Measurements from ENCODE around the gene FARSB.

Gene FARSB

DNA sequence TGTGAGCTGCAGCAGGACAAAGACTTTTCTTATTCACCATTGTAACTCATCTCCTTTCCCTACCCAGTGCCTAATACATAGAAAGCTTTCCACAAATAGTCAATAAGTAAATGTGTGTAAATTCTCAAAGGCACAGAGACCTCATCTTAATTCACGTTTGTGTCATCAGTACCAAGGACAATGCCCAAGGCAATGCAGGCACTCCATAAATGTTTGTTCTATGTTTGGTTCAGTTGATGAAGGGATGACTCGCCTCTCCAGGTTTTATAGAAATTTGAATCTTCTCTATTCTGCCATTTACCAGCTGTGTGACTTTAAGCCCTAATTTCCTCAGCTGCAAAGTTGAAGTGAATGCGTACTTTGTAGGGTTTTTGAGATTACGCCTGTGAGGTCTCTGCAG lies 13.5 kb upstream of the FARSB start:
- no peak overlapping the region for H3K27ac ChIP-seq
- H3K4me3 ChIP-seq: no peak overlapping the region

DNA sequence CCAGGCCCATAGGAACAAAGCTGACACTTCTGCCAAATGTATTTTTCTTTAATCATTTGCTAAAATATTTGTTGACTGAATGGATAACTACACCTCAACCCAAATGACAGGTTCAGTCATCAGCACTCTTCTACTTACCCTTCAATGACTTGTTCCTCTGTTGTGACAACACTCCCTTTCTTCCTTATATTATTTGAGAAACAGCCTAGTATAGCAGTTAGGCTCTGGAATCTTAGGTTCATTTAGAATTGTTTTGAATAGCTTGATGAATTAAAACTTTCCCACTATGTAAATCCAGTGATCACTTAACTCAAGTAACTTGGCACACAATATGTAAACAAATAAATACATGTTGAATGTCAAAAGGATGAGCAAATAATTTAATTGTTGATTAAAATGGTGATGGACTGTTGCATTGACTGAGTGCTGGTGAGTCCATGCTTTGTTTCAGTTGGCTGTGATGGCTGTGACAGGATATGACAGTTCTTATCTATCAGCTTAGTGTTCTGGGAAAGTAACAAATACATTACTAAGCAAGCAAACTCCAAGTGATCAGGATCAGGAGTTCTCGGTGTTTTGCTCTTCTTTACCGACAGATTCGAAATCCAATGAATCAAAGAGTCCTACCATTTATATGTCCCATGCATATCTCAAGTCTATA lies 12.7 kb upstream of the FARSB start:
- Histone ChIP-seq H3K4me3 (no peak overlapping the region), H3K27ac (no peak overlapping the region)

DNA sequence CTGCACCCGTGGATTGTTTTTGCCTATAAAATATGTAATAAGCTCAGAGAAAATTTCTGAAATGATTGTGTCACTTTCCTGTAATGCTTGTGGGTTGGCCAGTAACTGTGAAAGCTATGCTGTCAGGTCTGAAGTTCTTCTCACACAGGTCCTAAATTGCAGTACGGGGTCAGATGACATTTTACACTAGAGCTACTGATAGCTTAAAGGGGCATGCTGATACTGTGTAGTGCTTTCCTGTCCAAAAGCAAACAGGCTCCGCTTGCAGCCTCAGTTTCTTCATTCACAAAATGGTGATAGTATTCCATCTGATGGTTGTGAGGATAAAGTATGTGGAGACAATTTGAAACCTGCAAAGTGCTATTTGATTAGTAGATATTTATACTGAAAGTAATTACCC lies 7.6 kb upstream of the FARSB start:
- Histone ChIP-seq H3K4me3 (no peak overlapping the region), H3K27ac (no peak overlapping the region)

DNA sequence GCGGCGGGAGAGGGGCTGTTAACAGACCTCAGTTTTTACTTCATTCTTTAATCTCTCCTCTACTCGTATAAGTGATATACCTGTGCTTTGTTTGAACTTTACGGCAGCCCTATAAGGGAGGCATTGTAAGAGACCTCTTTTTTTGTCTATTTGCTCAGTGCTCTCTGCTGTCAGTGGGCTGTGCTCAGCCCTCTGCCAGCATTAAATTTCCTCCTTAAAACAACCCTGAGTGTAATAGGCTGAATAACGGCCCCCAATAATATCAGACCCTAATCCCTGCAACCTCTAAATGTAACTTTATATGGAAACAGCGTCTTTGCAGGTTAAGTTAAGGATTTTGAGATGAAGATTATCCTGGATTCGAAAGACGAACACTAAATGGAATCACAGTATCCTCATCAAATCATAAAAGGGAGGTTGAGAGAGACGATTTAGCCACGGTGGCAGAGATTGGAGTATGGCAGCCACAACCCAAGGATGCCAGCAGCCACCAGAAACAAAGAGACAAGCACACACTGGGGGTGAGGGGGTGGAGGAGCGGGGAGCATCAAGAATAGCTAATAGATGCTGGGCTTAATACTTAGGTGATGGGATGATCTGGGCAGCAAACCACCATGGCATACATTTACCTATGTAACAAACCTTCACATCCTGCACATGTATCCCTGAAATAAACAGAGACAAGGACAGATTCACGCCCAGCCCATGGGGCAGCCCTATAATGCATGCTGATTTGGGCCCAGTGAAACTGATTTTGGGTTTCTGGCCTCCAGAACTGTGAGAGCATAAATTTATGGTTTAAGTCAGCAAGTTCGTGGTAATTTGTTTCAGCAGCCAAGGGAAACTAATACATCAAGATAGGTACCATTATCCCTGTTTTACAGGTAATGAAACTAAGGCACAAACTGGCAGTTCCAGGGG lies 894 bp upstream of the FARSB start:
- Histone ChIP-seq H3K27ac (peak overlapping the region in 19 of 21 experiments; percentile 88 to 99 (median 95)), H3K4me3 (peak overlapping the region; percentile 73 to 97 (median 81))

DNA sequence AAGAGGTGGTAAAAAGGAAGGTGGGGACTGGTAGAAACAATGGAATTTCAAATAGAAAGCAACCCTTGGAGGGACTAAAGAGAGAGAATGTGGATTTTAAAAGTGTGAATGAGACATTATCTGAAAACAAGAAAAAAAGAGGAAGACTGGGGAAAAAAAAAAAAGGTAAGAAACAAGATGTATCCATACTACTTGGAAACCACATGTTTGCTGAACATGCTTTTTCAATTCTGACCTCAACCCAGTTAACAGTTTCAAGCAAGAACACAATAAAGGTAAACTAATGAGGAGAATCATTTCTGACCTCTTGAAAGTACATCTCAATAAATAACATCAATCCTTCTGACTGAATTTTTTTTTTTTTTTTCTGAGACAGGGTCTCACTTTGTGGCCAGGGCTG lies 2.6 kb downstream of the FARSB start:
- peak overlapping the region in 1 of 21 experiments; percentile 30 for H3K27ac ChIP-seq

DNA sequence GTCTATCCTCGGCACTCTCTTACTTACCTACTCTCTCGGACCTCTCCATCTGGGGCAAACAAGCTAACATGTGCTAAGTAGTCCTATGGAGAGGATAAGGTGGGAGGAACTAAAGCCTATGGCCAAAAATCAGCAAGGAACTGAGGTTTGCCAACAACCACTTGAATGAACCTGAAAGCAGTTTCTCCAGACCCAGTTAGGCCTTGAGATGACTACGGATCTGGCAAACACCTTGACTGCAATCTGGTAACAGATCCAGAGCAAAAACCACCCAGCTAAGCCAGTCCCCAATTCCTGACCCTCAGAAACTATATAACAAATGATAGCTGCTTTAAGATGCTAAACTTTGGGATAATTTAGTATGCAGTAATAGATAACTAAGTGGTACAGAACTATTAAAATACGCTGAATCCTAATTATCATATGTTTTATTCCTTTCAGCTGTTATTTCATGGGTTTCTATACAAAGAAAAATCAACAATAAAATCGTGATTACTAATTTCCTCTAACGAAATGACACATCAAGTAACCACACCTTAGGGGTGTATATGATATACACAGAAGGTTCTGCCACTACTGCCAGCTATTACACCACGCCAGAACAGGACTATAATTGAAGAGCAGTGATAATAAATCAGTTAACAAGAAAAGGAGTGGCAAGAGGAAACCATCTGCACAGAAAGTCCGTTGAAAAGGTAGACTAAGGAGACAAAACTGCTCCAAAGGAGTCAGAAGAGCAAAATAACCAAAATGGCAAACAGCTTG lies 3.2 kb downstream of the FARSB start:
- Histone ChIP-seq H3K4me3 (no peak overlapping the region), H3K27ac (peak overlapping the region in 5 of 21 experiments; percentile 2 to 51 (median 30))

More for the DNA sequence above, 2.6 kb downstream of the FARSB start:
- no peak overlapping the region for H3K4me3 ChIP-seq

DNA sequence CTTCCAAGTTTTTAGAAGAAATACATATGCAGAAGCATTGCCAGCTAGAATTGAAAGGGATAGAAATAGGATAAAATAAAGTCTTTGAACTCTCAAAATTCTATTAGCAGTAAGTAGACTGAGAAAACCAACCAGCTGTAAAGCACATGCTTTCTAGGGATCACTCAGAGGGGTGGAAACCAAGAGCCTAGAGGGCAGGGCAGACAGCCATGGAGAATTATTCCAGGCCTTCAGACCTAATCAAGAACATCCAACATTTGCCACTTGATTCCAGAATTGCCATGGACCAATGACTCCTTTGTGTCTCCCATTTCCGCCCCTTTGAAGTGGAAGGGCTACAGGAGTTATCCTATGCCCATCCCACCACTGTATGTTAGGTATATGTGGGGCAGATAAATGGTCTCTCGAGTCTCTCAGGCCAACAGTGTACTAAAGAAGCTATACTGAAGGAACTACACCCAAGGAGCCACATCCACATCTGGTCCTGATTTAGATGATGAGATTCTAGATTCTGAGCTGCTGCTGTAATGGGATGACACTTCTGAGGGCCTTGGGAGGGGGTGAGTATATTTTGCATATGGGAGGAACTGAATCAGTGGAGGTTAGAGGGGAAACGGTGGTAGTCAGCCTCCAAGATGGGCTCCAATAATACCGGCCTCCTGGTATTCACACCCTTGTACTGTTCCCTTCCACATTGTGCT lies 4.0 kb downstream of the FARSB start:
- Histone ChIP-seq H3K4me3 (no peak overlapping the region), H3K27ac (peak overlapping the region in 4 of 21 experiments; percentile 2 to 51 (median 34))

DNA sequence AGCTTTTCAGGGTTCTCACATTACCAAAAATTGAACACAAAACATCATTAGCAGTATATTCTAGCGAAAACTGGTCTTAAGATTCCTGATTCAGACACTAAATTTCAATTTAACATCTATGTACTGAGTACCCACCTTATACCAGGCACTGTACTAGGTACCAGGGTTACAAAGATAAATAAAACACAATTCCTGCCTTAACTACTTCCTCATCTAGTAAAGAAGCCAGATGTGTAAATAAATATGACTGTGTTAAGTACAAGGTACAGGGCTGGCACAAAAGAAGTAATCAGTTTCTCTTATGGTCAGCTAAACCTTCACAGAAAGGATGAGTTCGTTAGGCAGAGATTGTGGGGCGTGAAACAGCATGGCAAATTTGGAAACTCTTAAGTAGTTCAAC lies 6.1 kb downstream of the FARSB start:
- no peak overlapping the region for H3K27ac ChIP-seq
- no peak overlapping the region for H3K4me3 ChIP-seq

DNA sequence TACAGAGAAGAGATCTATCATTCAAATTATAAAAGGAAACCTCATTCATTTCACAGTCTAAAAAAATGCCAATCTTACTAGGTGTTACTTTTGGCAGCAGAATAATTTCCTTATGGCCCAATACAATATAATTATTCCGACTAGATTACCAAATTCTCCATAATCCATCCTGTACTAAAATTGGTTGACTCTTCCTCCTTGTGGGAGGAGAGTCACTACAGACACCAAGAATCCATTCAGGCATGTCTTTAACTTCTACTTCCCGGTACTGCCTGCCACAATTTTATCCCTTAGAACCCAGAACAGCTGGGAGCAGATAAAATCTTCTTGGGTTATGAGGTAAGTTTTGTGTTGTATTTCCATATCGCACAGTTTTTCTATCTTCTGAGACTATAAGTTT lies 9.9 kb downstream of the FARSB start:
- Histone ChIP-seq H3K27ac (no peak overlapping the region), H3K4me3 (no peak overlapping the region)

DNA sequence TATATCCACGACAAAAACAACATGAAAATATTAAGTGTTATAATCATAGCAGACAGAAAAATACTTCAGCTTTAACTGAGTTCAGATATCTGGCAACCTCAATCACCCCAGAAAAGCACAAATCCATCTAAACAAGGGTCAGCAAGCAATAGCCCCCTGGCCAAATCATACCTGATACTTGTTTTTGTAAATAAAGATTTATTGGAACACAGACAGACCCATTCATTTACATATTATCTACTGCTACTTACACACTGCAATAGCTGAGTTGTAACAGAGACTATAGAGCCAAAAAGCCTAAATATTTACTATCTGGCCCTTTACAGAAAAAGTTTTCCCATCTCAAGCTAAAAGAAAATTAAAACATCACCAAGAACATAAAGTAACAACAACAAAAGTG lies 12.8 kb downstream of the FARSB start:
- no peak overlapping the region for H3K4me3 ChIP-seq
- H3K27ac ChIP-seq: no peak overlapping the region

DNA sequence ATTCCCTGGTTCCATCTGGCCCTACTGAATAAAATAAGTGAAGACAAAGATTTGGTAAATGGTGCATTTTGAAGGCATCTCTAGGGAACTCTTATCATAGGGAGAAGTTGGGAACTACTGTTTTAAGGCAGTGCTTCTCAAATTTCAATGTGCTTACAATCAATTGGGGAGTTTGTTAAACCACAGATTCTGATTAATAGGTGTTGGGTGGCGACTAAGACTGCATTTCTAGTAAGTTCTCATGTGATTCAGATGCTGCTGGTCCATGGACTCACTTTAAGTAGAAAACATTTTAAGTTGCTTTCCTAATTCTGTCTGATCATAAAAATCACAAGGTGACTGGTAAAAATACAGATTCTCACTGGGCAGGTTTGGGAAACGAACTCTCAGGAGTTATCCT lies 14.6 kb downstream of the FARSB start:
- Histone ChIP-seq H3K4me3 (no peak overlapping the region), H3K27ac (no peak overlapping the region)

DNA sequence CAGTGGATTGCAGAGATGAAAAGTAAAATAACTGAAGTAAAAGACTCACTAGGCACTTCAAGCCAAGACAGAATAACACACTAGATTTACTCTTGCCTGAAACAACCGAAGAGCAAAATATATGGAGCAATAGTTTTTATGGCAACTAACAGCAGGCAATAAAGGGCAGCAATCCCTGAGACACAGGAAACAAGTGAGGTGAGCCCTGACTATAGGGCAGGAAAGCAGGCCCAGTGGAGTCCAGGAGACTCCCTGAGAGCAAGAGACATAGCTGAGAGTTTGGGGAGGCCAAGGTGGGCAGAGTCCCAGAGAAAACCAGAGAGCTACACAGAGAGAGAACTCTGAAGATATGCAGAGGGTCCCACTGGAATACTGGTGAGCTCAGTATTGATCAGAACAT lies 18.8 kb downstream of the FARSB start:
- no peak overlapping the region for H3K27ac ChIP-seq

DNA sequence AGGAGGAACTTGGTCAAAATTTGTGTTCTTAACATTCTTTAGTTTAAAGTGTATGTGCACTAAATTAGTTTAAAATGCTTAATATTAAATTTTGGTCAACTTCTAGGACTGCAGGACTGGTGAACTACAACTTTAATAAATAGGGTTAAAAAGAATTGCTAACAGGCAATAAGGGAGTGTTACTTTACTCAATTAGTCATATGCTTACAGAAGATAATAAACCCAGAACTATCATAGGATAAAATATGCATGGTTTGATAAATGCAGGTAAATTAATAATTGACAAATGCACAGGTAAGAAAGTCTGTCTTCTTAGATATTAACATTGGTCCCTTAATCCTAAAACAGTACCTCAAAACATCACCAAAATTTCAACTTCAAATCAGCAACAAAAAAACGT lies 20.6 kb downstream of the FARSB start:
- Histone ChIP-seq H3K27ac (no peak overlapping the region), H3K4me3 (no peak overlapping the region)

More for the DNA sequence above, 18.8 kb downstream of the FARSB start:
- H3K4me3 ChIP-seq: no peak overlapping the region

DNA sequence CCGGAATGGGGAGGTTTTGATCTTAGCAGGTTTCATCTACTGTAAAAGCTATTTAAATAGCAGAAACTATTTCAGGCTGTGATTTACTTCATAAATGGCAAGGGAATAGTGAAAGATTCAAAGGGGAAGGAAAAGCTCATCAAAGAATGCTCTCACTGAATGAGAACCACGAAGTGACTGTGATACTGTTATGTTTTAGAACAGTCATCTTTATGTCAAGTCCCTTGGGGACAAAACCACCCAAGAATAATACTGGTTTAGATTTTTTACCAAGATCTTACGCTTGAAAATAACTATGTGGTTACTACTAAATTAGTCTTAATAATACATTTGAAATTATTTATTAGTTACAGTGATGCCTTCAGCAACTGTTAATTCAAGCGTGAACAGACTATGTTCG lies 28.1 kb downstream of the FARSB start:
- Histone ChIP-seq H3K4me3 (no peak overlapping the region), H3K27ac (no peak overlapping the region)

DNA sequence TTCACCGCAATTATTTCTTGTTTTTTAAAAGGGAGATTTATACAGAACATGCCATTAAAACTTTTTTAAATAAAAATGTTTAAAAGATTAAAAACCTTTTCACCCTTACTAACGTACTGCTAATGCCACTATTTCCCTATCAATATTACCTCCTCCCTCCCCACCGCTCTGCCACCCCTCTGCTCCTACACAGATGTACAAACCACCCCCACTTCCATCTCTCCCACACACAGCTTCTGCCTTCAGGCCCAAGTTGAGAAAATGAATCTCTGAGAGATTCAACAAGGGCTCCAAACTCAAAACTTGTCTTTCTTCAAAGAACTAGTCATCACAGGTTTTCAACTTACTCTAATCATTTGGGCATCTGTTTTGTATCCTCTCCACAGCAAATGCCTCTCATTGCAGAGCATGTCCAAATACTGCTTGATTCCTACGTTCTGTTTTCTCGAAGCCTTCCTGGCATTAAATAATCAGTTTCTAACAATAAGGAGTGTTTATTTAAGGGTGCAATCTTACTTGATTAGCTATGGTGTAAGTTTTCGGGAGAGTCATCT lies 32.1 kb downstream of the FARSB start:
- Histone ChIP-seq H3K27ac (no peak overlapping the region), H3K4me3 (no peak overlapping the region)

DNA sequence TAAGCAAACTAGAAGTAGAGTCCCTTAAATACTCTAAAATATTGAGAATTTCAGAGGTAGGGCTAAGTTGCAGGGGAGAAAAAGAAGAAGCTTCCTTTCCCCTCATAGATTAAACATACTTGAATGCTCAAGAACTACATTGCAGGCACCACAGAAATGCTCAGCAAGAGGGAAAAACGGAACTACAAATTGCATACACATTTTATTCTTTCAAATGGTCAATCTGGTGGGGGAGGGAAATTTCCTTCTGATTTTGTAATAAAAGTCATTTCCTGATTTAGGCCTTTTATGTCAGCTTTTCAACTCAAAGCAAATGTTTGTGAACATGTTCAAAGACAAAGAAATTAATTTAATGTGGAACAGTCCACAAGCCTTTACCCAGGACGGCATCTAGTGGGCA lies 33.0 kb downstream of the FARSB start:
- no peak overlapping the region for H3K4me3 ChIP-seq
- peak overlapping the region in 1 of 21 experiments; percentile 12 for H3K27ac ChIP-seq

DNA sequence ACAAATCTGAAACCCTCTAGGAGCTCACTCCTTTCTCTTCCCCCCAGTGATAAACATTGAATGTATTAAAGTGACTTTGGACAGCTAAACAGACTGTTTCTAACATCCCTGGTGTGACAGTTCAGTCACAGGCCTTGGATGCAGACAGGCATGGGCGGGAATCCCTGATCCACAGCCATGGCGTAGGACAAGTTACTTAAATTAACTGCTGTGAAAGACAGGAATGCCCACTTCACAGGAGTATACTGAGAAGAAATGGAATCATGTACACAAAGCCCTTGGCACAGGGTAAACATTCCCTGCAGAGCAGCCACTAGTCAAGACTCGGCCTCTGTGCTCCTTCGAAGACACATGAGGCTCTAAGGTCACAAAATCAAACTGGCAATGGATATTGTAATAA lies 34.0 kb downstream of the FARSB start:
- no peak overlapping the region for H3K27ac ChIP-seq
- no peak overlapping the region for H3K4me3 ChIP-seq

DNA sequence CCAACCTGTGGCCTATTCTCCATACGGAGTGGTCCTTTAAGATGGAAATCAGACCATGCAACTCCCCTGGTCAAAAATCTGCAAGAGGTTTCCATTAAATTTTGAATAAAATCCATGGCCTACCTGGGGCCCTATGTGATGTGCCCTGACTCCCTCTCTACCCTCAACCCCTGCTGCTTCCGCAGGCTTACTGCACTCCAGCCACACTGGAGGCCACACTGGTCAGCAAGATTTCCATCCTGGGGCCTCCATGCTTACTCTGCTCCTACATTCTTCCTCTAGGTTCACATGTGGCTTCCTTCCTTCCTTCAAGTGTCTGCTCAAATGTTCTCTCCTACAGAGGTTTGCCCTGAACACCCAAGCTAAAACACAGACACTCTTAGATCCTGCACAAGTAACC lies 40.6 kb downstream of the FARSB start:
- Histone ChIP-seq H3K4me3 (no peak overlapping the region), H3K27ac (no peak overlapping the region)

DNA sequence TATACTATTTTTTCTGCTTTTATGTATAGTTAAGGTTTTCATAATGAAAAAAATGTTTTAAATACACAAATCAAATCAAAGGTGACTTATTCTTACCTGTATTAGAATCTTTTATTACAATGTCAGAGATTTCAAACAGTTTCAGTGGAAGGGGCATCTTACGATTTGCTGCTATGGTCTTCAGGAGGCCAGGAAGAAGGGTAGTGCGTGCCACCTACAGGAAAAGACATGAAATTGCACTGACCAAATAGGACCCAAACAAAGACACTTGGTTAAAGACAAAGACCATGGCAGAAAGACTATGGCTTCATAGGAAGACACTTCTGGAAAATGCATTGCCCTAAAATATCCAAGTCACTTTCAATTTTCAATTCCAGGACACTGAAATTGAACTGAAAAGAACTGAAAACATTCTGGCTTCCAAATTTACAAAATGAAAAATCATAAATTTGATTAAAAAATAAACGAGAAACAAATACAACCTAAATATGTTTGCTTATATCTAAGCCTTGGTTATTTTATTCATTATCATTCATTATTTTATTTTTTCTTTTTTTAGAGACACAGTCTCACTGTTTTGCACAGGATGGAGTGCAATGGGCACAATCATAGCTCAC lies 42.1 kb downstream of the FARSB start:
- no peak overlapping the region for H3K4me3 ChIP-seq
- H3K27ac ChIP-seq: no peak overlapping the region
